Loucy (cell line): Measurements from ENCODE around the gene UBTD2.

Source experiments
- EZH2phosphoT487 ChIP-seq: fragments of 200-600 bp; IDR thresholded peaks from 2 replicates; pipeline ENCODE4 v1.6.1; 2018; ENCODE audit warnings: antibody characterized with exemption, mild to moderate bottlenecking, moderate library complexity, borderline replicate concordance
- TF ChIP-seq, protein P1 (sequence below): fragments of 200-600 bp; sonication (generic); conservative IDR thresholded peaks from 2 replicates; pipeline ENCODE4 v1.5.1; 2014; ENCODE audit warnings: mild to moderate bottlenecking, antibody characterized with exemption, low read length

DNA sequence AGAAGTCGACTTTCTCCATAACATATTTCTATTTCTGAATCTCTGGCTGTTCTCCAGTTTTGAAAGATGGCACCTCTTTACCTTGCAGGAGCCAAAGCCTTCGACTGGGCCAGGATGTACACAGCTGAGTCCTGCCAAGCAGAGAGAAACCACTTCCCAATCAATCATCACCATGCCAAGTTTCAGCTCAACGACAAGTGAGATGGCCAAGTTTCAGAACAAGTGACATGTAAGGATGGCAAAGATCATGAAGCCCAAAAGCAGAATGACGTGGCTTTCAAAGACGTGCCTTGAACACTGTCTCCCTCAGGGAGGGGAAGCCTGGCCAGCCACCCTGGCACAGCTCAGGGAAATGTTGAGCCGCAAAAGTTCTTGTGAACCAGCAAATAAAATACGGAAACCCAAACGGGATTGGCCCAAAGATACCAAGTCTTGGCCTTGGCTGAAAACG is 113.3 kb downstream of the UBTD2 start:
- TF ChIP-seq, protein P1, sequence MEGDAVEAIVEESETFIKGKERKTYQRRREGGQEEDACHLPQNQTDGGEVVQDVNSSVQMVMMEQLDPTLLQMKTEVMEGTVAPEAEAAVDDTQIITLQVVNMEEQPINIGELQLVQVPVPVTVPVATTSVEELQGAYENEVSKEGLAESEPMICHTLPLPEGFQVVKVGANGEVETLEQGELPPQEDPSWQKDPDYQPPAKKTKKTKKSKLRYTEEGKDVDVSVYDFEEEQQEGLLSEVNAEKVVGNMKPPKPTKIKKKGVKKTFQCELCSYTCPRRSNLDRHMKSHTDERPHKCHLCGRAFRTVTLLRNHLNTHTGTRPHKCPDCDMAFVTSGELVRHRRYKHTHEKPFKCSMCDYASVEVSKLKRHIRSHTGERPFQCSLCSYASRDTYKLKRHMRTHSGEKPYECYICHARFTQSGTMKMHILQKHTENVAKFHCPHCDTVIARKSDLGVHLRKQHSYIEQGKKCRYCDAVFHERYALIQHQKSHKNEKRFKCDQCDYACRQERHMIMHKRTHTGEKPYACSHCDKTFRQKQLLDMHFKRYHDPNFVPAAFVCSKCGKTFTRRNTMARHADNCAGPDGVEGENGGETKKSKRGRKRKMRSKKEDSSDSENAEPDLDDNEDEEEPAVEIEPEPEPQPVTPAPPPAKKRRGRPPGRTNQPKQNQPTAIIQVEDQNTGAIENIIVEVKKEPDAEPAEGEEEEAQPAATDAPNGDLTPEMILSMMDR: no peak
- no peak for TF ChIP-seq EZH2phosphoT487
